ENCODE results near the gene SPSB1. TPM values are rescaled to one million over a fixed set of nuclear protein-coding genes. Genes with fewer than 3 reads are reported as not detected.
A peak's percentile ranks its signal among the peaks of the same experiment; 100 is the strongest.

SPSB1 gene
- total RNA-seq, 8 experiments from 2014 or later: 1.3 to 30.4 (median 3.9) TPM

GRCh38 chr1:9413071-9413876 lies 120.6 kb downstream of the SPSB1 start:
- no peak overlapping the region for H3K27ac ChIP-seq
- in situ Hi-C loops (cut with MboI; ENCODE audit: low pct_unique_long_range_greater_than_20kb in 2 of 9, low sequenced_read_pairs in 9 of 9, unreplicated experiment in 9 of 9): no loop called here
- H3K4me3 ChIP-seq: no peak overlapping the region
- ATAC-seq (replicated peaks in 6 of 8): peak in 7 of 8 experiments; percentile 62 to 83 (median 70)
- peaks cover 0 to 10% of the 10 kb centered on the region in 2 donors for H3K4me1 ChIP-seq (replicated peaks in 1 of 2)
- 7 to 72% (median 61%) methylated on average over 3 to 8 of the region's 17 CpGs; no CpG with 5 or more reads in 6 of the 10 experiments for WGBS, 10 experiments

GRCh38 chr1:9413877-9414213 lies 121.2 kb downstream of the SPSB1 start:
- WGBS, 10 experiments: 20 to 100% (median 83%) methylated on average over 2 to 3 of the region's 4 CpGs; no CpG with 5 or more reads in 5 of the 10 experiments
- ATAC-seq (replicated peaks in 6 of 8): no peak
- Histone ChIP-seq H3K4me1 (replicated peaks in 1 of 2) (peaks cover 0 to 10% of the 10 kb centered on the region in 2 donors), H3K4me3 (no peak overlapping the region), H3K27ac (no peak overlapping the region)
- in situ Hi-C loops (cut with MboI; ENCODE audit: low pct_unique_long_range_greater_than_20kb in 2 of 9, low sequenced_read_pairs in 9 of 9, unreplicated experiment in 9 of 9): no loop called here

GRCh38 chr1:9416506-9416905 lies 123.8 kb downstream of the SPSB1 start:
- in situ Hi-C loops (cut with MboI; ENCODE audit: low pct_unique_long_range_greater_than_20kb in 2 of 9, low sequenced_read_pairs in 9 of 9, unreplicated experiment in 9 of 9): no loop called here
- Histone ChIP-seq H3K4me3 (no peak overlapping the region), H3K27ac (no peak overlapping the region), H3K4me1 (replicated peaks in 1 of 2) (peaks cover 0 to 10% of the 10 kb centered on the region in 2 donors)
- ATAC-seq (replicated peaks in 6 of 8): no peak
- 78 to 100% (median 81%) methylated on average over 1 to 8 of the region's 9 CpGs; no CpG with 5 or more reads in 6 of the 10 experiments for WGBS, 10 experiments

- in situ Hi-C loops (cut with MboI; ENCODE audit: low pct_unique_long_range_greater_than_20kb in 2 of 9, low sequenced_read_pairs in 9 of 9, unreplicated experiment in 9 of 9): no loop called here
- WGBS, 10 experiments: 87 to 100% (median 92%) methylated on average over 1 to 12 of the region's 18 CpGs; no CpG with 5 or more reads in 5 of the 10 experiments
- no peak overlapping the region for H3K27ac ChIP-seq
- H3K4me3 ChIP-seq: no peak overlapping the region
- no peak for ATAC-seq (replicated peaks in 6 of 8)
- H3K4me1 ChIP-seq (replicated peaks in 1 of 2): peaks cover 0 to 10% of the 10 kb centered on the region in 2 donors
Measured at GRCh38 chr1:9416918-9417500, 124.3 kb downstream of the SPSB1 start.

GRCh38 chr1:9417695-9418094 lies 125.0 kb downstream of the SPSB1 start:
- in situ Hi-C loops (cut with MboI; ENCODE audit: low pct_unique_long_range_greater_than_20kb in 2 of 9, low sequenced_read_pairs in 9 of 9, unreplicated experiment in 9 of 9): no loop called here
- Histone ChIP-seq H3K4me3 (no peak overlapping the region), H3K4me1 (replicated peaks in 1 of 2) (peaks cover 0 to 10% of the 10 kb centered on the region in 2 donors), H3K27ac (no peak overlapping the region)
- ATAC-seq (replicated peaks in 6 of 8): no peak
- WGBS, 10 experiments: 47 to 60% methylated on average over 1 to 3 of the region's 9 CpGs; no CpG with 5 or more reads in 8 of the 10 experiments

DNA sequence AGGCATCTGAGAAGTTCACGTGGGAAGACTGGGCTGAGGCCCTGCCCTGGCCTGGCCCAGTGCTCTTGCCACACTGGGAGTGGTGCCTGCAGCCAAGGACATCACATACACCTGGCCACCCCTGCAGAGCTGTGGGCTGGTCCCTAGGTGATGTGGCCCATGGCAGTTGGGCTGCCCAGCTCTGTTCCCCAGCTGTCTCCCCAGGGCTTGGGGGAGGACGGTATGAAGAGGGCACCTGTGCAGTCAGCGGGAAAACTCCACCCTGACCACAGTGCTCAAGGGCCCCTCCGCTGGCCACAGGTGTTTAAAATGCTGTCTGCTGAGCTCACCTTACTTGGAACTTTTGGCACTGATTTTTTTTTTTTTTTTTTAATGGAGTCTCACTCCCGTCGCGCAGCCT lies 126.2 kb downstream of the SPSB1 start:
- in situ Hi-C loops (cut with MboI; ENCODE audit: low pct_unique_long_range_greater_than_20kb in 2 of 9, low sequenced_read_pairs in 9 of 9, unreplicated experiment in 9 of 9): no loop called here
- H3K27ac ChIP-seq: no peak overlapping the region
- no peak overlapping the region for H3K4me3 ChIP-seq
- peak in 1 of 8 experiments; percentile 22 for ATAC-seq (replicated peaks in 6 of 8)
- H3K4me1 ChIP-seq (replicated peaks in 1 of 2): no peaks in the 10 kb centered on the region
- 77 to 100% (median 93%) methylated on average over 1 to 6 of the region's 7 CpGs; no CpG with 5 or more reads in 3 of the 10 experiments for WGBS, 10 experiments

Other genes with a start within 250 kb of the SPSB1 start
- 1 to 10 TPM in 1 of 8 experiments, under 1 TPM in 6, not detected in 1; 0.11 to 1.3 (median 0.24) TPM for gene SLC2A5, start 223.3 kb upstream of the SPSB1 start, total RNA-seq
- gene GPR157, start 163.8 kb upstream of the SPSB1 start, total RNA-seq: 1 to 10 TPM; 1.6 to 5.7 (median 2.4) TPM
- 10 to 100 TPM in 3 of 8 experiments, 1 to 10 TPM in 5; 6.8 to 23.4 (median 9.3) TPM for gene H6PD, start 58.1 kb upstream of the SPSB1 start, total RNA-seq
- gene SLC25A33, start 246.6 kb downstream of the SPSB1 start, total RNA-seq: 10 to 100 TPM in 4 of 8 experiments, 1 to 10 TPM in 4; 6.6 to 15.9 (median 9.1) TPM

Measured in motor neuron (in vitro differentiated cells).